WTC11 (cell line): Measurements from ENCODE around the gene ARMC2. TPM values are rescaled to one million over a fixed set of nuclear protein-coding genes. Genes with fewer than 3 reads are reported as not detected.

Source experiments
- ATAC-seq: fragments of 200-7000 bp; cut with Tn5 transposase; 2 replicates; pipeline ENCODE4 v1.10.0; 2021; ENCODE audit warnings: mild to moderate bottlenecking, moderate library complexity
- CTCF ChIA-PET: fragments of 300-600 bp; sonication (Branson Sonifier 250); formaldehyde crosslinking; loops from one replicate; lab custom pipeline; 2021; ENCODE audit warnings: antibody characterized with exemption; lab: Charles Lee
- POLR2A ChIA-PET: fragments of 350-600 bp; sonication (Branson Sonifier 250); formaldehyde crosslinking; loops from one replicate; lab custom pipeline; 2021; ENCODE audit warnings: antibody characterized with exemption; lab: Charles Lee
- DNase-seq: peaks from one replicate; pipeline ENCODE4 v3.0.0; 2021; ENCODE audit warnings: low spot score
- H3K27ac Mint-ChIP-seq: 2 replicates; pipeline ENCODE4 v1.8.0; 2021; ENCODE audit warnings: mixed read lengths
- H3K27me3 Mint-ChIP-seq: 2 replicates; pipeline ENCODE4 v1.8.0; 2021; ENCODE audit warnings: low read depth, mild to moderate bottlenecking, moderate library complexity, mixed read lengths
- H3K36me3 Mint-ChIP-seq: 2 replicates; pipeline ENCODE4 v1.8.0; 2021; ENCODE audit warnings: mixed read lengths
- H3K4me1 Mint-ChIP-seq: 2 replicates; pipeline ENCODE4 v1.8.0; 2022; ENCODE audit warnings: mixed read lengths
- H3K4me3 Mint-ChIP-seq: 2 replicates; pipeline ENCODE4 v1.8.0; 2021; ENCODE audit warnings: mild to moderate bottlenecking, moderate library complexity, mixed read lengths
- H3K9me3 Mint-ChIP-seq: 2 replicates; pipeline ENCODE4 v1.8.0; 2021; ENCODE audit warnings: mixed read lengths
- E2F1 ChIP-seq: sonication (generic); formaldehyde crosslinking; IDR thresholded peaks from 2 replicates; pipeline ENCODE4 v1.8.0; 2022; ENCODE audit warnings: mild to moderate bottlenecking, missing genetic modification reagents
- E2F4 ChIP-seq: sonication (generic); formaldehyde crosslinking; IDR thresholded peaks from 2 replicates; pipeline ENCODE4 v1.8.1; 2022; ENCODE audit warnings: low read depth, mild to moderate bottlenecking, moderate library complexity, missing genetic modification reagents, borderline replicate concordance
- EMX1 ChIP-seq: fragments of 250-450 bp; sonication (Bioruptor Pico); IDR thresholded peaks from 2 replicates; pipeline ENCODE4 v1.8.0; 2021; ENCODE audit warnings: mild to moderate bottlenecking
- FOXK1 ChIP-seq: sonication (generic); formaldehyde crosslinking; IDR thresholded peaks from 2 replicates; pipeline ENCODE4 v1.8.0; 2022; ENCODE audit warnings: mild to moderate bottlenecking, moderate library complexity, missing genetic modification reagents
- HMGXB4 ChIP-seq: sonication (generic); formaldehyde crosslinking; IDR thresholded peaks from 2 replicates; pipeline ENCODE4 v1.8.1; 2023; ENCODE audit warnings: mild to moderate bottlenecking, moderate library complexity, missing genetic modification reagents
- JUN ChIP-seq: sonication (generic); formaldehyde crosslinking; IDR thresholded peaks from 2 replicates; pipeline ENCODE4 v1.8.0; 2023; ENCODE audit warnings: mild to moderate bottlenecking, missing genetic modification reagents
- MLX ChIP-seq: sonication (generic); formaldehyde crosslinking; IDR thresholded peaks from 2 replicates; pipeline ENCODE4 v1.8.1; 2023; ENCODE audit warnings: mild to moderate bottlenecking, missing genetic modification reagents, moderate library complexity
- MYBL2 ChIP-seq: sonication (generic); formaldehyde crosslinking; IDR thresholded peaks from 2 replicates; pipeline ENCODE4 v1.8.1; 2023; ENCODE audit warnings: mild to moderate bottlenecking, moderate library complexity, missing genetic modification reagents
- NFE2L1 ChIP-seq: sonication (generic); formaldehyde crosslinking; IDR thresholded peaks from 2 replicates; pipeline ENCODE4 v1.8.1; 2023; ENCODE audit warnings: missing genetic modification reagents
- NFYB ChIP-seq: sonication (generic); formaldehyde crosslinking; conservative IDR thresholded peaks from 2 replicates; pipeline ENCODE4 v1.8.0; 2022; ENCODE audit warnings: low read depth, missing genetic modification reagents
- NR3C1 ChIP-seq: sonication (generic); formaldehyde crosslinking; conservative IDR thresholded peaks from 2 replicates; pipeline ENCODE4 v1.8.1; 2023; ENCODE audit warnings: low read depth, mild to moderate bottlenecking, missing genetic modification reagents
- OVOL2 ChIP-seq: fragments of 250-450 bp; sonication (Bioruptor Pico); IDR thresholded peaks from 2 replicates; pipeline ENCODE4 v1.9.0; 2021; ENCODE audit warnings: mild to moderate bottlenecking, borderline replicate concordance
- PRRX2 ChIP-seq: fragments of 250-450 bp; sonication (Bioruptor Pico); IDR thresholded peaks from 2 replicates; pipeline ENCODE4 v1.8.0; 2021; ENCODE audit warnings: mild to moderate bottlenecking
- RORB ChIP-seq: fragments of 250-450 bp; sonication (Bioruptor Pico); IDR thresholded peaks from 2 replicates; pipeline ENCODE4 v1.9.0; 2021; ENCODE audit warnings: mild to moderate bottlenecking
- SMAD4 ChIP-seq: sonication (generic); formaldehyde crosslinking; IDR thresholded peaks from 2 replicates; pipeline ENCODE4 v1.8.0; 2022; ENCODE audit warnings: mild to moderate bottlenecking, missing genetic modification reagents
- TEAD1 ChIP-seq: sonication (generic); formaldehyde crosslinking; IDR thresholded peaks from 2 replicates; pipeline ENCODE4 v1.8.0; 2022; ENCODE audit warnings: mild to moderate bottlenecking, missing genetic modification reagents
- ZBTB21 ChIP-seq: sonication (generic); formaldehyde crosslinking; IDR thresholded peaks from 2 replicates; pipeline ENCODE4 v1.8.1; 2023; ENCODE audit warnings: mild to moderate bottlenecking, missing genetic modification reagents, borderline replicate concordance
- ZMAT4 ChIP-seq: fragments of 250-450 bp; sonication (Bioruptor Pico); IDR thresholded peaks from 2 replicates; pipeline ENCODE4 v1.9.0; 2021; ENCODE audit warnings: mild to moderate bottlenecking
- ZNF121 ChIP-seq: sonication (generic); formaldehyde crosslinking; IDR thresholded peaks from 2 replicates; pipeline ENCODE4 v1.8.0; 2023; ENCODE audit warnings: missing genetic modification reagents
- ZNF138 ChIP-seq: sonication (generic); formaldehyde crosslinking; conservative IDR thresholded peaks from 2 replicates; pipeline ENCODE4 v1.8.1; 2022; ENCODE audit warnings: mild to moderate bottlenecking, moderate library complexity, missing genetic modification reagents
- ZNF219 ChIP-seq: sonication (generic); formaldehyde crosslinking; IDR thresholded peaks from 2 replicates; pipeline ENCODE4 v1.8.0; 2023; ENCODE audit warnings: missing genetic modification reagents, mild to moderate bottlenecking, borderline replicate concordance
- ZNF317 ChIP-seq: sonication (generic); formaldehyde crosslinking; IDR thresholded peaks from 2 replicates; pipeline ENCODE4 v1.8.1; 2023; ENCODE audit warnings: low read depth, mild to moderate bottlenecking, moderate library complexity, missing genetic modification reagents, borderline replicate concordance
- ZNF396 ChIP-seq: fragments of 250-450 bp; sonication (Bioruptor Pico); IDR thresholded peaks from 2 replicates; pipeline ENCODE4 v1.8.0; 2021; ENCODE audit warnings: mild to moderate bottlenecking, moderate library complexity, borderline replicate concordance
- ZNF423 ChIP-seq: fragments of 250-450 bp; sonication (Bioruptor Pico); IDR thresholded peaks from 2 replicates; pipeline ENCODE4 v2.1.2; 2022; ENCODE audit warnings: mild to moderate bottlenecking, moderate library complexity
- total RNA-seq: library from RNA; stranded (reverse); gene quantifications from 3 replicates; pipeline ENCODE4 v1.2.3, GENCODE V29; 2021
- TF ChIP-seq, protein P1 (sequence below): fragments of 250-450 bp; sonication (Bioruptor Pico); IDR thresholded peaks from 2 replicates; pipeline ENCODE4 v2.1.2; 2022; ENCODE audit warnings: mild to moderate bottlenecking, moderate library complexity

The ARMC2 gene
- total RNA-seq, 1 experiment from 2014 or later, result 5.2 TPM

- peaks cover 14% of the 10 kb centered on the region for H3K4me1 Mint-ChIP-seq
- H3K4me3 Mint-ChIP-seq, result no peak overlapping the region
- no peaks in the 10 kb centered on the region for H3K9me3 Mint-ChIP-seq
- ChIA-PET POLR2A (no interaction called here), CTCF (no interaction called here)
- no peaks in the 10 kb centered on the region for H3K27me3 Mint-ChIP-seq
- TF ChIP-seq SMAD4 (CRISPR knock-in tag), result no peak
- TF ChIP-seq ZMAT4 (CRISPR knock-in tag), result no peak
- no peak for TF ChIP-seq MLX (CRISPR knock-in tag)
- no peak overlapping the region for H3K27ac Mint-ChIP-seq
- DNase-seq (no peak), ATAC-seq (no peak)
- no peaks in the 10 kb centered on the region for H3K36me3 Mint-ChIP-seq
Observed at GRCh38 chr6:108877046-108877751, 29.0 kb downstream of the ARMC2 start.

DNA sequence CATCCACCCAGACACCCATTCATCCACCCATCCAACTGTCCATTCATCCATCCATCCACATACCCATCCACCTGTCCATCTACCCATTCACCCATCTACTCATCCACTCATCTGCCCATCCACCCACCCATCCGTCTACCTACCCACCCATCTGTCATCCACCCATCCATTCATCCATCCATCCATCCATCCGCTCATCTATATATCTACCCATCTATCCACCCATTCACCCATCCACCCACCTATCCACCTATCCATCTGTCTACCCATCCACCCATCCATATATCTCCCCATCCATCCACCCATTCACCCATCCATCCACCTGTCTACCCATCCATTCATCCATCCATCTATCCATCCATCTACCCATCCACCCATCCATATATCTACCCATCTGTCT, 30.7 kb downstream of the ARMC2 start:
- DNase-seq, result no peak
- CTCF ChIA-PET, result no interaction called here

GRCh38 chr6:108883172-108883571, 35.0 kb downstream of the ARMC2 start:
- Mint-ChIP-seq H3K4me1 (0 out of 2 replicates have a peak, but pooled peaks cover 5% of the 10 kb centered on the region), H3K27ac (no peak overlapping the region), H3K4me3 (no peak overlapping the region), H3K9me3 (no peaks in the 10 kb centered on the region), H3K36me3 (no peaks in the 10 kb centered on the region), H3K27me3 (no peaks in the 10 kb centered on the region)
- ATAC-seq, result no peak
- DNase-seq, result no peak
- ChIA-PET CTCF (interaction anchor here (2.4 kb wide), 1 partner anchor 10 kb away, joined by 10 read pairs; no protein-coding TSS in a partner anchor), POLR2A (no interaction called here)
- TF ChIP-seq PRRX2 (CRISPR knock-in tag) (no peak), NFE2L1 (CRISPR knock-in tag) (no peak), MYBL2 (no peak), RORB (CRISPR knock-in tag) (no peak), ZNF396 (no peak), TEAD1 (no peak), JUN (CRISPR knock-in tag) (no peak), MLX (CRISPR knock-in tag) (no peak), ZNF121 (CRISPR knock-in tag) (no peak), ZBTB21 (CRISPR knock-in tag) (no peak), NFYB (no peak)
- TF ChIP-seq, protein P1, sequence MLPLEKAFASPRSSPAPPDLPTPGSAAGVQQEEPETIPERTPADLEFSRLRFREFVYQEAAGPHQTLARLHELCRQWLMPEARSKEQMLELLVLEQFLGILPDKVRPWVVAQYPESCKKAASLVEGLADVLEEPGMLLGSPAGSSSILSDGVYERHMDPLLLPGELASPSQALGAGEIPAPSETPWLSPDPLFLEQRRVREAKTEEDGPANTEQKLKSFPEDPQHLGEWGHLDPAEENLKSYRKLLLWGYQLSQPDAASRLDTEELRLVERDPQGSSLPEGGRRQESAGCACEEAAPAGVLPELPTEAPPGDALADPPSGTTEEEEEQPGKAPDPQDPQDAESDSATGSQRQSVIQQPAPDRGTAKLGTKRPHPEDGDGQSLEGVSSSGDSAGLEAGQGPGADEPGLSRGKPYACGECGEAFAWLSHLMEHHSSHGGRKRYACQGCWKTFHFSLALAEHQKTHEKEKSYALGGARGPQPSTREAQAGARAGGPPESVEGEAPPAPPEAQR, result no peak

More for the DNA sequence above, 30.7 kb downstream of the ARMC2 start:
- no peak for TF ChIP-seq E2F1 (CRISPR knock-in tag)
- TF ChIP-seq ZNF423, result no peak
- TF ChIP-seq HMGXB4, result no peak
- no peak for TF ChIP-seq FOXK1 (CRISPR knock-in tag)
- TF ChIP-seq PRRX2 (CRISPR knock-in tag), result no peak
- TF ChIP-seq NFYB, result no peak
- no peak for TF ChIP-seq OVOL2 (CRISPR knock-in tag)
- no peak for TF ChIP-seq ZNF138 (CRISPR knock-in tag)
- no peak for TF ChIP-seq ZNF219 (CRISPR knock-in tag)
- TF ChIP-seq ZNF121 (CRISPR knock-in tag), result no peak
- TF ChIP-seq EMX1 (CRISPR knock-in tag), result no peak
- TF ChIP-seq E2F4 (CRISPR knock-in tag), result no peak
- TF ChIP-seq TEAD1, result no peak
- TF ChIP-seq NR3C1 (CRISPR knock-in tag), result no peak
- no peak for TF ChIP-seq ZNF317 (CRISPR knock-in tag)
- H3K9me3 Mint-ChIP-seq, result no peaks in the 10 kb centered on the region
- no peak overlapping the region for H3K27ac Mint-ChIP-seq
- H3K27me3 Mint-ChIP-seq, result no peaks in the 10 kb centered on the region
- peaks cover 7% of the 10 kb centered on the region; the same call in 1 of the 2 replicates for H3K4me1 Mint-ChIP-seq
- no peak for ATAC-seq
- POLR2A ChIA-PET, result no interaction called here
- H3K4me3 Mint-ChIP-seq, result no peak overlapping the region
- H3K36me3 Mint-ChIP-seq, result no peaks in the 10 kb centered on the region
